GM12872 (cell line): ENCODE results near the gene LAMA5.

ENCODE experiments used
- TF ChIP-seq, protein P1 (sequence below): IDR thresholded peaks from 3 replicates; pipeline ENCODE4 v1.5.1; 2011; ENCODE audit warnings: low read depth, mild to moderate bottlenecking, low read length, moderate library complexity; ENCODE audit not compliant: insufficient read depth

The LAMA5 gene

DNA sequence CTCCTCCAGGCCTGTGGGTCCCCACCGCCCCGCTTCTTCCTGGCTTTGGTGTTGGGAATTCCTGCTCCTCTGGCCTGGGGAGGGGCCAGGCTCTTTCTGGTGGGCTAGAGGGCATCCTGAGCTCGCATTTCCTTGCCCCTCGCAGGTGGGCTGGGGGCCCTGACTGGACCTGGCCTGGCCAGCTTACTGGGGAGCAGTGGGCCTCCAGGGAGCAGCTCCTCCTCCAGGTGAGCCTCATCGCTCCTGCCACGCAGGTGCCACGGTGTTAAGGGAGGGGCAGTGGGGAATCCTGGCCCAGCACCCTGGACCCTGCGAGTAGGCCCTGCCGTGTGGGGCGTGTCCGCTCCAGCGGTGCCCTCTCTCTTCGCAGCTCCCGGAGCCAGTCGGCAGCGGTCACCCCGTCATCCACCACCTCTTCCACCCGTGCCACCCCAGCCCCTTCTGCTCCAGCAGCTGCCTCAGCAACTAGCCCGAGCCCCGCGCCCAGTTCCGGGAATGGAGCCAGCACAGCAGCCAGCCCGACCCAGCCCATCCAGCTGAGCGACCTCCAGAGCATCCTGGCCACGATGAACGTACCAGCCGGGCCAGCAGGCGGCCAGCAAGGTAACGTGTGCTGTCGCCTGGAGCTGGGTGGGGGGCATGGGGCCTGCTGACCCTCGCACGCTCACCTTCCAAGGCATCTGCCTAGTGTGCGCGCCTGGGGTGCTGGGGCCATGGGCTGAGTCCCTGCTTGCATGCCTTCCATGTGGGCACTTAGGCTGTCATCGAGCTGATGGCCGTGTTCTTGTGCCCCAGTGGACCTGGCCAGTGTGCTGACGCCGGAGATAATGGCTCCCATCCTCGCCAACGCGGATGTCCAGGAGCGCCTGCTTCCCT, 59.6 kb downstream of the LAMA5 start:
- TF ChIP-seq, protein P1, sequence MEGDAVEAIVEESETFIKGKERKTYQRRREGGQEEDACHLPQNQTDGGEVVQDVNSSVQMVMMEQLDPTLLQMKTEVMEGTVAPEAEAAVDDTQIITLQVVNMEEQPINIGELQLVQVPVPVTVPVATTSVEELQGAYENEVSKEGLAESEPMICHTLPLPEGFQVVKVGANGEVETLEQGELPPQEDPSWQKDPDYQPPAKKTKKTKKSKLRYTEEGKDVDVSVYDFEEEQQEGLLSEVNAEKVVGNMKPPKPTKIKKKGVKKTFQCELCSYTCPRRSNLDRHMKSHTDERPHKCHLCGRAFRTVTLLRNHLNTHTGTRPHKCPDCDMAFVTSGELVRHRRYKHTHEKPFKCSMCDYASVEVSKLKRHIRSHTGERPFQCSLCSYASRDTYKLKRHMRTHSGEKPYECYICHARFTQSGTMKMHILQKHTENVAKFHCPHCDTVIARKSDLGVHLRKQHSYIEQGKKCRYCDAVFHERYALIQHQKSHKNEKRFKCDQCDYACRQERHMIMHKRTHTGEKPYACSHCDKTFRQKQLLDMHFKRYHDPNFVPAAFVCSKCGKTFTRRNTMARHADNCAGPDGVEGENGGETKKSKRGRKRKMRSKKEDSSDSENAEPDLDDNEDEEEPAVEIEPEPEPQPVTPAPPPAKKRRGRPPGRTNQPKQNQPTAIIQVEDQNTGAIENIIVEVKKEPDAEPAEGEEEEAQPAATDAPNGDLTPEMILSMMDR: no peak

DNA sequence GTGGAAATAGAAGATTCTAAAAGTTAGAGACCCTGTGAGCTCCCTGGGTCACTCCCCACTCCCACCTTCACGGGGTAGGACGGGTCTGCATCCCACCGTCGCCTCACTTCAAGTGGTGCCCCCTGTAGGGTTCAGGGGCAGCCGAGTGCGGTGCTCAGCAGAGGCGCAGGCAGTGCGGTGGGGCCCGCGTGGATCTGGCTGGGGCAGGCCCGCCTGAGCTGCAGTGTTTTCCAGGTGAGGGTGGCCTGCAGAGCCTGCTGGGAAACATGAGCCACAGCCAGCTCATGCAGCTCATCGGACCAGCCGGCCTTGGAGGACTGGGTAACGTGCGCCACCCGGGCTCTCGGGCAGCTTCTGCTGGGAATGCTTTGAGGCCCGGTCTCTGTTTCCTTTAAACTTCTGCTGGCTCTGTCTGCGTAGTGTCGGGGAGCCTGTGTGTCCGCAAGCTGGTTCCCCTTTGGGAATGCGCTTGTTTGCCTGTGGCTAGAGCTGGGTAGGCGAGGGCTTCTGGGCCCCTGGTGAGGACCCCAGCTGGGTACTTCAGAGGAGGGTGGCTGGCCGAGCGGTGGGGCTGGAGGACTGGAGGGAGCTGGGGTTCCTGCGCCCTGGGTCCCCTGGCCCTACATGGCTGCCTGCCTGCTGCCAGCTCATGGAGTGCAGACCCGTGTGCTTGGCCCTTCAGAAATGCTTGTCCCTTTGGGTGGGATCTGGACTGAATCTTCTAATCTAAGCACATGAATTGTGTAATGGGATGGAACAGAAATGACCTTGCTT, 60.5 kb downstream of the LAMA5 start:
- TF ChIP-seq, protein P1: no peak

DNA sequence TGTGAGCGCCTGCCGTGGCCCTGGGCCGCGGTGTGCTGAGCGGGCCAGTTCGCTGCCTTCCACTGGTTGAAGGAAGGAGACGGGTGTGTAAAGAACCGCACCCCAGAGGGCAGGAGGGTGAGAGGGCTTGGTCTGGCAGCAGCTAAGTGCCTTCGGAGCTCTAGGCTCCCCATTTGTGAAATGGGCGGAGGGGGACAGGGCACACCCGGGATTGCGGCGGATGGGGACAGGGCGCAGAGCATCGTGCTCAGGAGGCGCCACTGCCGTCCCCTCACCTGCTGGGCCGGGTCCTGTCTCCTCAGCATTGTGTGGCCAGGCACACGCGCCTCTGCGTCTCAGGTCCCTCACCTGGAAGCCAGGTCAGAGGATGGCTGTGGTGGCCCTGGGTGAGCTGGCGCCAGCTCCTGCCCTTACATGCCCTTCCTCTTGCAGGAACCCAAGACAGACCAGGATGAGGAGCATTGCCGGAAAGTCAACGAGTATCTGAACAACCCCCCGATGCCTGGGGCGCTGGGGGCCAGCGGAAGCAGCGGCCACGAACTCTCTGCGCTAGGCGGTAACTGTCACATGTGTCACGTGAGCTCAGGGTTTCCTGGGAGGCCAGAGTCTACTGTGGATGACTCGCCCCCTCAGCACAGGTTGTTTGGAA, 61.2 kb downstream of the LAMA5 start:
- TF ChIP-seq, protein P1: no peak

DNA sequence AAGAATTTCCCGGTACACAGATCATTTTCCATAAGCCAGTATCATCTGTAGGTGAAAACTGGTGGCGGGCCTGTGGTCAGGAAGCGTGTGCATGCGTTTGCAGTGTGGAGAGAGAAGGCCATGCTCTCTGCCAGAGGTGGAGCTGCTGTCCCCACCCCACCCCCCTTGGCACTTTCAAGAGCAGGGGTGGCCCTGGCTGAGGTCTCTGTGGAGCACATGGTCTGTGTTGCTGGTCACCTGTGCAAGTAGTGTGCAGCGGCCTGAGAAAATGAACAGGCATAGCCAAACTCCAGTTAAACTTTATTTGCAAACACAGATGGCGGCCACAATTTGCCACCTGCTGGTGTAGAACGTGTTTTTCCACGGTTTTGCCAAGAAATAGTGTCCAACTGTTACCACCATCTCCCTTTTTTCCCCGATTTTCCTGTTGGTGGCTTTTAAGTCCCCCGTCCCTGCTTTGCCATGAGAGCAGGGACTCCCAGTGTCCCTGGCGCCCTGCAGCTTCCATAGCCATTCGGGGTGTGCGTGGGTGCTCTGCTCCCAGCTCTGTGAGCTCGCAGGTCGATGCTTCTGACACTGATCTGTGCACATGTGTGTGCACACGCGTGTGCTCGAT, 61.9 kb downstream of the LAMA5 start:
- TF ChIP-seq, protein P1: no peak

DNA sequence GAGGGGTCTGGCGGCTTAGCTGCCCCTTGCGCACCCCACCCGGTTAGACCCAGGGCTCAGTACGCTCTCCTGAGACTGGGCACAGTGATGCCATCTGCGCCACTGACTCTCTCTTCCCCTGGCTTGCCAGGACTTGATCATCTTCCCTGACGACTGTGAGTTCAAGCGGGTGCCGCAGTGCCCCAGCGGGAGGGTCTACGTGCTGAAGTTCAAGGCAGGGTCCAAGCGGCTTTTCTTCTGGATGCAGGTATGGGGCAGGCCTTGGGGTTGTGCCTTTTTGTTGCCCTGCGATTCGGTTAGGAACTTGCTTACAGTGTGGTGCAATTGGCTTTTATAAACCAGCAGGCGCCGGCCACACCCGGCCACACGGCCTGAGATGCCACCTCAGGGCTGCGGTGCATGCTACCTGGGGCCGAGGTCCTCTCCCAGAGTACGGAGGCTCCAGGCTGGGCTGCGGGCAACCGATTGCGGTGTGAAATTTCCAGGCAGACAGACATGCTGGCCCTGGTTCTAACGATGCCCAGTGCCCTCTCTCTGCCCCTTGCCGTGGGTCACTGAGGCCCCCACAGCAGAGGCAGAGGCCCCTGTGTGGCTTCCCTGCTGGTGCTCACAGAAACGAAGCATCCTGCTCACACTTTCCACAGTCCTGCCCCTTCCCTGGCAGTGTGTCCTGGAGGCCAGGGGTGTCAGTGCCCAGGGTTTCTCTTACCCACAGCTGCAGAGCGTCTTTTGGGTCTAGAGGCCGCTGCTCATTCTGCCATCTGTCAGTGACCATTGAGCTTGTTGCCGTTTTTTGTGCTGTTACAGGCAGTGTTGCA, 62.6 kb downstream of the LAMA5 start:
- TF ChIP-seq, protein P1: no peak

DNA sequence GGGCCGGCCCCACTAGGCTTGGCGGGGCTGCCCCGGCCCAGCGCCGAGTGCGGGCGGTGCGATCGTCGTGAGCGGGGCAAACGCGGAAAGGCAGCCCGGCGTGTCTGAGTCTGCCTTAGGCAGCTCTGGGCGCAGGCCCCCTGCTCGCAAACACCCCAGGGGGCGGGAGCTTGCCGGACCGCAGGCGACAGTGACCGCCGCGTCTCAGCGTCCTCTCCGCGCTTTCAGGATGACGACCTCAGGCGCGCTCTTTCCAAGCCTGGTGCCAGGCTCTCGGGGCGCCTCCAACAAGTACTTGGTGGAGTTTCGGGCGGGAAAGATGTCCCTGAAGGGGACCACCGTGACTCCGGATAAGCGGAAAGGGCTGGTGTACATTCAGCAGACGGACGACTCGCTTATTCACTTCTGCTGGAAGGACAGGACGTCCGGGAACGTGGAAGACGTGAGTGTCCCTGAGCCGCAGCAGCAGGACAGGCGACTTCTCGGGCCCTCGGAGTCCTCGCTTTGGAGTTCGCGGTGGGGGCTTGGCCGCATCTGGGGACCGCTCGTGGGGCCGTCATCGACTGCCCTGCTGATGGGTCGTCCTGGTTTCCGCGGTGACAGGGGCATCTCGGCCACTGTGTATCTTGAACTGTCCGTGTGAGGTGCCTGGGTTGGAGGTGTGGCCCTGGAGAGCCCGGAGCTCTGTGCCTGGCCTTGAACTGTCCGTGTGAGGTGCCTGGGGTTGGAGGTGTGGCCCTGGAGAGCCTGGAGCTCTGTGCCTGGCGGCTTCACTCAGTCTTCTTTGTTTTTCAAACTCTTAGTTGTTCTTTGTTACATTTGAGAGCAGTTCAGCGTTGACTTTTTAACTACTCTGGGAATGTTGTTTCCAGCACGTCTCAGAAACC, 63.5 kb downstream of the LAMA5 start:
- TF ChIP-seq, protein P1: no peak
